GM20000 (cell line): ENCODE measurements around the gene MAN1A1.

ENCODE experiments used
- DNase-seq: peaks from one replicate; pipeline ENCODE4 v3.0.0; 2012; ENCODE audit warnings: low spot score
- CTCF ChIP-seq: IDR thresholded peaks from 2 replicates; pipeline ENCODE4 v1.5.1; 2012; ENCODE audit warnings: mild to moderate bottlenecking, control low read depth; ENCODE audit errors: extremely low read depth, missing control alignments

The MAN1A1 gene

DNA sequence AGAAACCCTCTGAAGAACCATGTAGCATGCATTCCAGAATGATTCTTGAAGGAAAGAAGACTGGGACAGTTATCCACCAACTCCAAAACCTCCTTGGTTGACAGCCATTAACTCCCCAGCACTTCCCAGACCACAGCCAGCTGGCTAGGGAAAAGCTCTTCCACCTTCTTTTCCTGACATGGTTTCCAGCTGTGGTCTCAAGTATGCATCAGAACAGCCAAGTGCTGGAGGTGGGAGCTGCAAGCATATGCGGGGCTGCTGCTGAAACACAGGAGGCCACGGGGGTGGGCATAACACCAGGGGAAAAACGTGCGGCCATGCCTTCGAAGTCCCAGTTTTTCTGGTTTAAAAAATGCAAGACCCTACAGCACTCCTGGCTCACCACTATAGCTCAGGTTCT is 163.1 kb downstream of the MAN1A1 start:
- DNase-seq = no peak
- no peak for TF ChIP-seq CTCF

DNA sequence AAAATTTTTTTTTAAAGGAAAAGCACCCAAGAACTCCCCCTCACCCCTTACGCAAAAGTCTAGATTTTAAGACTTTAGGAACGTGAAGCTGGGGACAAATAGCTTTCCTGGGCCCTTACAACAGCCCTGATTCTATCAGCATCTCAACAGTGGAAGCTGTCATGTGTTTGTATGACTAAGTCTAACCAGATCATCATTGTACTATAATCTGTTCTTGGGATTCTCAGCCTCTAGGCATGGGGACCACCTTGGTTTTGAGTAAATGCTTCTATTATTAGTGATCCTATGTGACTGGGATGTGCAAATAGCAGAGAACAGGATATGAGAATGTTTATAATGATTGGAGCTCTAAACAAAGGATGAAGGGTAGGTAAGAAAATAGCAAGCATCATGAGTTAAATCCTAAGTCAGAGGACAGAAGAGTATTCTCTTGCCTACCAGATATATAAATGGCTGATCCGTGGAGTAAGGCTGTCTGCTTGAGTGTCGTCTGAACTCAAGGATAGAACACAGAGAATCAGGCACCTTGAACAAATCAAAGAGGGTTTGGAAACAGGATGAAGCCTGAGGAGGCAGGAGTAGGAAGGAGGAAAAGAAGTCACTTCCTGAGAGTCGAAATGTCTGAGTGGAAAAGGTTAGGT is 165.4 kb downstream of the MAN1A1 start:
- no peak for TF ChIP-seq CTCF

DNA sequence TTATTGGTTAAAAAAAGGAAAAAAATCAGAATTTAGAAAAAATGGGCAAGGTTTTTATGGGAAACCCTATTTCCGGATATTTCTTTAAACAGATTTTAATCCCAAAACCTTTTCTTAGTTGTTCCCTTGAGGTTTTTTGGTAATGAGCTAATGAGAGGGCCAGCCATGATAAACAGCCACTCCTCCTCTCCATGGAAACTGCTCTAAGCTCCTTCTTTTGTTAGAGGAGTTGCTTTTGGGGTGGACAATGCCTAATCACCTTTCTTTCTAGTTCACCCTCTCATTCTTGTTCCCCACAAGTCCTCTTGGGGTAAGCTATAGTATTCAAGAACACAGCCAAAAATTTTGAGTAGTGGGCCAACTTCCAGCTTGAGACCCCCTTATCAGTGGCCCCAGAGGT is 166.1 kb downstream of the MAN1A1 start:
- no peak for TF ChIP-seq CTCF
- no peak for DNase-seq

More for the DNA sequence above, 165.4 kb downstream of the MAN1A1 start:
- DNase-seq = no peak

GRCh38 chr6:119182875-119183274 is 166.7 kb downstream of the MAN1A1 start:
- TF ChIP-seq CTCF = no peak
- DNase-seq = no peak

GRCh38 chr6:119182216-119182803 is 167.3 kb downstream of the MAN1A1 start:
- TF ChIP-seq CTCF = no peak
- no peak for DNase-seq

DNA sequence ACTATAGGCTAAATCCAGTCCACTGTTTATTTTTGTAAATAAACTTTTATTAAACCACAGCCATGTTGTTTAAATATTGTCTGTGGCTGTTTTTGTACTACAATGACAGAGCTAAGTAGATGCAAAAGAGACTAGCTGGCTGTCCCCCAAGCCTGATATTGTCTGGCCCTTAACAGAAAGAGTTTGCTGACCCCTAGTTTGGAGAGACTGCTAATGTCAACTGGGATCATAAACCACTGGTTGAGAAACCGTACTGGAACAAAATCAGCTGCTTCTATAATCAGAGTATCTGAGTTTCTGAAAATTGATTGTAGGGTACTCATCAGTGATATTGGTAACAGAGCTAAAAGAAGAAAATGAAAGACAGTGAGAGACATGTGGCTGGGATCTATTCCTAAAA is 168.5 kb downstream of the MAN1A1 start:
- DNase-seq = no peak
- TF ChIP-seq CTCF = no peak

DNA sequence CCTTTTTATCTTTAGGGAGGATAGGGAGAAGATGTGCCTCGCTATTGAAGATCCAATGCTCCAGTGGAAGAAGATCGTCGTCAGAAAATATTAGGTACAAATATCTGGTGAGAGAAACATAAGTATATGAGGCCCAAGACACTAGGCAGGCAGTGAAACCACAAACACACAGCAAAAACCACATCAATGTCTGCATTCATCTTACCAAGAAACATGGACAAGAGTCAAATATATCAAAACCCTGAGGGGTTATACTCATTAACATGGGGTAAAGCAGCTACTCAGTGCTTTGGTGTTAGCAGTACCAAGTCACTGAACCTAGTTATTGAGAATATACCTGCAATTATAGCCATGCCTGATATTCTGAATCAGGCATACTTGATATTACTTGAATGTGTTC is 169.7 kb downstream of the MAN1A1 start:
- TF ChIP-seq CTCF = no peak
- no peak for DNase-seq
